ENCODE results near the gene GPC2.

GRCh38 chr7:100126239-100126930 lies 50.8 kb downstream of the GPC2 start:
- TF ChIP-seq EZH2phosphoT487 (IDR thresholded peaks at IDR 0.05; ENCODE audit: borderline replicate concordance, low read length) = no peak
- no peak for TF ChIP-seq CTCF (IDR thresholded peaks at IDR 0.05; ENCODE audit: low read depth, low read length, poor library complexity, severe bottlenecking)

Data from DOHH2 (cell line).